Endothelial cell of umbilical vein (primary cell): ENCODE measurements around the gene ZBTB7C. TPM values are rescaled to one million over a fixed set of nuclear protein-coding genes. Genes with fewer than 3 reads are reported as not detected.

Source experiments
- BruUV-seq: library from RNA; stranded (reverse); fragments of 400-500 nt; replicated peaks from 2 replicates; lab custom pipeline; 2021; lab: Mats Ljungman, UMichigan
- CTCF ChIA-PET: fragments of 300-600, 350-600 bp; sonication (Branson Sonifier 250); formaldehyde crosslinking; loops from one replicate; lab custom pipeline; 2021; ENCODE audit warnings: antibody characterized with exemption, inconsistent platforms; lab: Charles Lee
- POLR2A ChIA-PET: fragments of 300-600, 350-600 bp; sonication (Branson Sonifier 250); formaldehyde crosslinking; loops from one replicate; lab custom pipeline; 2021; ENCODE audit warnings: antibody characterized with exemption, inconsistent platforms; lab: Charles Lee
- DNase-seq: peaks from one replicate; pipeline ENCODE4 v3.0.0-alpha.2; 2011; ENCODE audit warnings: low read depth, low spot score
- FAIRE-seq: peaks from 2 replicates; lab custom pipeline; 2011; peaks lifted over from hg19 to GRCh38; lab: Jason Lieb, UNC
- H2AFZ ChIP-seq: 2 replicates; pipeline ENCODE4 v1.6.0; 2012; ENCODE audit warnings: low read depth, low read length, control low read depth, inconsistent platforms
- H3K27ac ChIP-seq: 2 replicates; pipeline ENCODE4 v1.5.1; 2011; ENCODE audit warnings: low read depth, mild to moderate bottlenecking, control low read depth, low read length, moderate library complexity; ENCODE audit not compliant: insufficient read depth
- H3K27me3 ChIP-seq, 2 experiments: 2 replicates each; pipeline versions ENCODE4 v1.6.0 to v1.6.1; 2011; ENCODE audit warnings: low read length in 2 of 2, mixed read lengths in 1 of 2; ENCODE audit not compliant: control insufficient read depth in 2 of 2, insufficient read depth in 2 of 2
- H3K36me3 ChIP-seq, 2 experiments: 2 replicates in 1 of 2; 3 replicates in 1 of 2; pipeline ENCODE4 v1.5.1; 2011; ENCODE audit warnings: low read length in 2 of 2, mild to moderate bottlenecking in 1 of 2, moderate library complexity in 1 of 2; ENCODE audit not compliant: control insufficient read depth in 2 of 2, insufficient read depth in 2 of 2; ENCODE audit errors: extremely low read depth in 1 of 2
- H3K4me1 ChIP-seq: 3 replicates; pipeline ENCODE4 v1.5.1; 2011; ENCODE audit warnings: mild to moderate bottlenecking, low read length; ENCODE audit not compliant: control insufficient read depth, insufficient read depth; ENCODE audit errors: extremely low read depth
- H3K4me2 ChIP-seq: 2 replicates; pipeline ENCODE4 v1.6.1; 2011; ENCODE audit warnings: low read length, control low read depth, mixed read lengths; ENCODE audit not compliant: insufficient read depth
- H3K4me3 ChIP-seq, 3 experiments: fragments of 200-600 bp in 1 of 3; sonication (generic), shearing (Covaris generic) in 1 of 3; replicated peaks in 1 of 3; 2 replicates each; pipeline ENCODE4 v1.5.1; 2011 to 2016; ENCODE audit warnings: control low read depth in 3 of 3, low read length in 3 of 3, mild to moderate bottlenecking in 2 of 3, inconsistent platforms in 1 of 3, low read depth in 1 of 3, moderate library complexity in 1 of 3; ENCODE audit not compliant: insufficient read depth in 1 of 3
- H3K79me2 ChIP-seq: 2 replicates; pipeline ENCODE4 v1.6.0; 2012; ENCODE audit warnings: low read length, inconsistent platforms; ENCODE audit not compliant: control insufficient read depth, insufficient read depth
- H3K9ac ChIP-seq: replicated peaks from 2 replicates; pipeline ENCODE3; 2011; ENCODE audit warnings: low read length, control low read depth; ENCODE audit not compliant: insufficient read depth; ENCODE audit errors: extremely low read depth
- H3K9me1 ChIP-seq: replicated peaks from 3 replicates; pipeline ENCODE4 v1.6.0; 2011; ENCODE audit warnings: mild to moderate bottlenecking, low read length; ENCODE audit not compliant: control insufficient read depth, insufficient read depth; ENCODE audit errors: extremely low read depth
- H3K9me3 ChIP-seq: replicated peaks from 2 replicates; pipeline ENCODE4 v1.5.1; 2012; ENCODE audit warnings: low read length, inconsistent platforms; ENCODE audit not compliant: control insufficient read depth, insufficient read depth
- H4K20me1 ChIP-seq: replicated peaks from 2 replicates; pipeline ENCODE3; 2011; ENCODE audit warnings: mild to moderate bottlenecking, low read length; ENCODE audit not compliant: control insufficient read depth, insufficient read depth; ENCODE audit errors: extremely low read depth
- EZH2 ChIP-seq: IDR thresholded peaks from 2 replicates; pipeline ENCODE4 v1.6.1; 2012; ENCODE audit warnings: borderline replicate concordance, low read depth, mild to moderate bottlenecking, moderate library complexity, low read length, inconsistent platforms; ENCODE audit not compliant: severe bottlenecking
- FOS ChIP-seq: IDR thresholded peaks from 2 replicates; pipeline ENCODE4 v1.6.1; 2011; ENCODE audit warnings: mild to moderate bottlenecking, low read length, moderate library complexity, borderline replicate concordance; ENCODE audit not compliant: insufficient read depth
- GATA2 ChIP-seq: IDR thresholded peaks from 2 replicates; pipeline ENCODE4 v1.7.0; 2011; ENCODE audit warnings: low read depth, mild to moderate bottlenecking, moderate library complexity, mixed read lengths, low read length; ENCODE audit not compliant: insufficient read length, insufficient read depth
- JUN ChIP-seq: IDR thresholded peaks from 2 replicates; pipeline ENCODE4 v1.6.1; 2011; ENCODE audit warnings: borderline replicate concordance, low read depth; ENCODE audit not compliant: insufficient read length, insufficient read depth
- MYC ChIP-seq: IDR thresholded peaks from one replicate; pipeline ENCODE4 v1.6.1; 2011; ENCODE audit warnings: mild to moderate bottlenecking, low read depth, low read length
- POLR2A ChIP-seq: IDR thresholded peaks from 2 replicates; pipeline ENCODE4 v1.6.1; 2012; ENCODE audit warnings: low read depth, mild to moderate bottlenecking, control low read depth, low read length
- POLR2AphosphoS5 ChIP-seq: IDR thresholded peaks from 2 replicates; pipeline ENCODE4 v1.6.1; 2012; ENCODE audit warnings: low read depth, mild to moderate bottlenecking, control low read depth, low read length, moderate library complexity; ENCODE audit not compliant: insufficient read depth
- dilution Hi-C: fragments of 300-500 bp; cut with MboI; formaldehyde crosslinking; loops from one replicate; pipeline ENCODE4 v1.15.0; 2019; ENCODE audit warnings: low sequenced_read_pairs; ENCODE audit not compliant: extremely low pct_ligation_motif_present
- intact Hi-C: fragments of 100-400 bp; cut with micrococcal nuclease; formaldehyde crosslinking; loops from one replicate; pipeline ENCODE4 v1.10.0; 2022
- polyA plus RNA-seq, 4 experiments: library from polyadenylated mRNA; depleted of rRNA in 3 of 4; stranded (reverse) in 3 of 4; unstranded in 1 of 4; fragments of >200 nt; gene quantifications; 2 replicates each; pipeline versions ENCODE4 v1.2.1 to v1.2.3, GENCODE V29; 2011 to 2012; ENCODE audit warnings: missing spikeins in 1 of 4
- total RNA-seq: library from RNA; stranded (reverse); gene quantifications from 2 replicates; pipeline ENCODE4 v1.2.3, GENCODE V29; 2021
- TF ChIP-seq, protein P1 (sequence below): IDR thresholded peaks from 2 replicates; pipeline ENCODE4 v1.6.1; 2011; ENCODE audit not compliant: insufficient read depth, insufficient read length
- TF ChIP-seq, protein P2 (sequence below), 2 donors: IDR thresholded peaks; 1 replicate in 1 of 2; 2 replicates in 1 of 2; pipeline ENCODE4 v1.5.1; 2011; ENCODE audit warnings: low read length in 2 of 2, mild to moderate bottlenecking in 2 of 2, moderate library complexity in 2 of 2, control low read depth in 1 of 2, inconsistent platforms in 1 of 2, low read depth in 1 of 2; ENCODE audit not compliant: insufficient read depth in 1 of 2; ENCODE audit errors: extremely low read depth in 1 of 2

Gene ZBTB7C
- total and polyA plus RNA-seq, 2 donors (not counting 3 experiments of a cell fraction or from before 2014, with no cell fraction given): not detected

DNA sequence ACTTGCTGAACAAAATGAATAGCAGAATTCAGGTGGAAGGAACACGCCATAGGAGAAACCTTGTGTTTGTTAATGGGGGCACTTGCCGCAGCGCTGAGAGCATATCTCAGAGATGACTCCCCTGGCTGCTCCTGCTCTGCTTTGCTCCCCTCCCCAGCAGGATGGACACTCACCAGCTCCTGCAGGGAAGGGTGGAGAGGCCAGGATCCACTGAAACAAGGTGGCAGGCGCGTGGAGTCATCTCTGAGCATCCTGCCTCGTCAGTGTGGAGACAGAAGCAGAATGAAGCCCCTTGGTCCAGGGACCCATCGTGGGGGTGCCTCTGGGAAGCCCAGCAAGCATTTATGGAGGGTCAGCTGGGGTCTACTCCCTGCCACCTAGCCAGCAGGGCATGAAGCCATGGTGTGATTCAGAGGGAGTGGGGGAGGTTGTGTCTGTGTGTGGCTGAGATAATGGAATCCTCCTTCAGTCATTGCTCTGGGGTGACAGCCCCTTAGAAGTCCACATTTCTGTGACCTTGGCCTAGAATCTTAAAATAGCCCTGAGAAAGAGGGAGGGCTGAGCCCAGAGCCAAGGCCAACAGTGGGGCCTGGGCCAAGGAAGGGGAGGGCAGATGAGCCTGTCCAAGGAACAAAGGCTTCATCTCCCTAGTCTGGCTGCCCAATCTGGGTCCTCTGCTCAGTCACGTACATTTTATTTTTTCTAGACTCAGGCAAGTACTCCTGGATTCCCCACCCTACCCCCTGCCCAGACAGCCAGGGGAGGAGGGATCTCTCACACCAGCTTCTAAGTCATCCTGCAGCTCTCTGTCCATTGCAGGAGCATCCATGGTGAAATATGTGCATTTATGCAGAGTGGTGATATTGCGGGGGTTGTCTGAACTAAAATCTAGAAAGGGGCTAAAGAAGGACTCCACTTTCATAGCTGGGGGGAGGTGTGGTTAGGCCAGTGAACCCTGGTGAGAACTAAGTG is 215.4 kb downstream of the ZBTB7C start:
- CTCF ChIA-PET: no interaction called here
- no peaks in the 10 kb centered on the region for H3K9me3 ChIP-seq
- H3K4me3 ChIP-seq: no peak overlapping the region
- FAIRE-seq (no peak), DNase-seq (no peak)
- H3K79me2 ChIP-seq: no peaks in the 10 kb centered on the region
- no TSS peak for BruUV-seq
- no peak overlapping the region for H2AFZ ChIP-seq
- H3K4me1 ChIP-seq: no peaks in the 10 kb centered on the region
- no peaks in the 10 kb centered on the region for H3K36me3 ChIP-seq
- no peak overlapping the region for H3K27ac ChIP-seq
- dilution Hi-C loops (no loop called here), intact Hi-C loops (no loop called here)
- no peaks in the 10 kb centered on the region for H3K9me1 ChIP-seq
- POLR2A ChIA-PET: no interaction called here
- TF ChIP-seq, protein P1, sequence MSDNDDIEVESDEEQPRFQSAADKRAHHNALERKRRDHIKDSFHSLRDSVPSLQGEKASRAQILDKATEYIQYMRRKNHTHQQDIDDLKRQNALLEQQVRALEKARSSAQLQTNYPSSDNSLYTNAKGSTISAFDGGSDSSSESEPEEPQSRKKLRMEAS: no peak
- TF ChIP-seq GATA2: no peak
- no peak for TF ChIP-seq EZH2
- TF ChIP-seq JUN: no peak
- no peak for TF ChIP-seq FOS
- no peak for TF ChIP-seq POLR2A
- no peak for TF ChIP-seq POLR2AphosphoS5
- TF ChIP-seq, protein P2, sequence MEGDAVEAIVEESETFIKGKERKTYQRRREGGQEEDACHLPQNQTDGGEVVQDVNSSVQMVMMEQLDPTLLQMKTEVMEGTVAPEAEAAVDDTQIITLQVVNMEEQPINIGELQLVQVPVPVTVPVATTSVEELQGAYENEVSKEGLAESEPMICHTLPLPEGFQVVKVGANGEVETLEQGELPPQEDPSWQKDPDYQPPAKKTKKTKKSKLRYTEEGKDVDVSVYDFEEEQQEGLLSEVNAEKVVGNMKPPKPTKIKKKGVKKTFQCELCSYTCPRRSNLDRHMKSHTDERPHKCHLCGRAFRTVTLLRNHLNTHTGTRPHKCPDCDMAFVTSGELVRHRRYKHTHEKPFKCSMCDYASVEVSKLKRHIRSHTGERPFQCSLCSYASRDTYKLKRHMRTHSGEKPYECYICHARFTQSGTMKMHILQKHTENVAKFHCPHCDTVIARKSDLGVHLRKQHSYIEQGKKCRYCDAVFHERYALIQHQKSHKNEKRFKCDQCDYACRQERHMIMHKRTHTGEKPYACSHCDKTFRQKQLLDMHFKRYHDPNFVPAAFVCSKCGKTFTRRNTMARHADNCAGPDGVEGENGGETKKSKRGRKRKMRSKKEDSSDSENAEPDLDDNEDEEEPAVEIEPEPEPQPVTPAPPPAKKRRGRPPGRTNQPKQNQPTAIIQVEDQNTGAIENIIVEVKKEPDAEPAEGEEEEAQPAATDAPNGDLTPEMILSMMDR (IDR thresholded peaks at IDR 0.05; ENCODE audit: extremely low read depth in 1 of 2, insufficient read depth in 1 of 2, low read depth in 1 of 2, low read length in 2 of 2): no peak
- TF ChIP-seq MYC: no peak
- no peak overlapping the region for H3K9ac ChIP-seq
- H4K20me1 ChIP-seq: no peaks in the 10 kb centered on the region
- peaks cover 0 to 3% of the 10 kb centered on the region in 2 experiments for H3K27me3 ChIP-seq
- H3K4me2 ChIP-seq: no peak overlapping the region
